Dermis microvascular lymphatic vessel endothelial cell (primary cell): Measurements from ENCODE around the gene POLL. TPM values are rescaled to one million over a fixed set of nuclear protein-coding genes. Genes with fewer than 3 reads are reported as not detected.
"Not testable (repeated sequence)": the region's sequence is repeated elsewhere in the genome, so short reads cannot be mapped to it uniquely, and the experiment has no call there.

Experiments
- DNase-seq, 2 donors: peaks; one replicate each; pipeline versions ENCODE4 v3.0.0 to v3.0.0-alpha.2; 2010; ENCODE audit warnings: low read depth in 2 of 2
- total RNA-seq: library from RNA; depleted of rRNA; stranded (reverse); fragments of >200 nt; gene quantifications from 2 replicates; pipeline ENCODE4 v1.2.1, GENCODE V29; 2014

Gene POLL
- total RNA-seq = 5.6 and 7.5 TPM in 2 replicates

- peak; percentile 89 to 96 for DNase-seq
These were observed at the start of gene POLL, which contains the start of gene DPCD for GRCh38 chr10:101587725-101588653. POLL (minus strand) TSS chr10:101588257; CDS start chr10:101587360, 897 bp downstream. DPCD (plus strand) TSS chr10:101588321; CDS start chr10:101588337, 16 bp downstream.

DNA sequence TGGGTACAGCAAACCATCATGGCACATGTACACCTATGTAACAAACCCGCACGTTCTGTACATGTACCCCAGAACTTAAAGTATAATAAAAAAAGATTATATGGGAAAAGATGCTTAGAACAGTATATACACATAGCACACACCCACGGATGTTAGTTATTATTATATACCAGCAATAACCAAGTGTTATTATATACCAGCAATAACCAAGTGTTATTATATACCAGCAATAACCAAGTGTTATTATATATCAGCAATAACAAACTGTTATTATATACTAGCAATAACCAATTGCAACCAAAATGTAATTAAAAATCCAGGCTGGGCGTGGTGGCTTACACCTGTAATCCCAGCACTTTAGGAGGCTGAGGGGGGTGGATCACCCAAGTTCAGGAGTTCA, 45.5 kb upstream of the POLL start:
- not testable (repeated sequence) for DNase-seq

DNA sequence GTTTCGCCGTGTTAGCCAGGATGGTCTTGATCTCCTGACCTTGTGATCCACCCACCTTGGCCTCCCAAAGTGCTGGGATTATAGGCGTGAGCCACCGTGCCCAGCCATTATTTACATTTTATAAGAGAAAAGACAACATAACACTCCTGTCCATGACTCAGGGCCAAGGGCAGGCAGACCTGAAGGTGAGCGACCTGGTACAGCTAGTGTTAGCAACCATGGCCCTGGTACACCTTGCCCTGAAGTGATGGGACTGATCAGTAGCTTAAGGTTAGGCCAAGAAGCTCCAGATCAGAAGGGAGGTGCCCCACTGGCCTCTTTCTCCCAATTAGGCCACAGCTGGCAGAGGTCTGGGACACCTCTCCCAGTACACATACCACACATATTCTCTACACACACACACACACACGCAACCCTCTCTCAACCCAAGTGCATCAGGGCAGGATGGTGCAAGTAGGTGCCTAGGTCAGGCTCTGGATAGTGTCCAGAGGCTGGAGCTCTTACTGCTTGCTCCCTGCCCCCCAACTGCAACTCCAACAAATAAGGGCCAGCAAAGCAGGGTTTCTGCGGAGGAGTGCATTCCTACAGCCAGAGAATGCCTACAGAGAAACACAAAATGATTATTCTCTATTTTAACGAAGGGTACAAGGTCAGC, 43.9 kb upstream of the POLL start:
- no peak for DNase-seq

- no peak for DNase-seq
These were observed 42.5 kb upstream of the POLL start for GRCh38 chr10:101630633-101630920.

DNA sequence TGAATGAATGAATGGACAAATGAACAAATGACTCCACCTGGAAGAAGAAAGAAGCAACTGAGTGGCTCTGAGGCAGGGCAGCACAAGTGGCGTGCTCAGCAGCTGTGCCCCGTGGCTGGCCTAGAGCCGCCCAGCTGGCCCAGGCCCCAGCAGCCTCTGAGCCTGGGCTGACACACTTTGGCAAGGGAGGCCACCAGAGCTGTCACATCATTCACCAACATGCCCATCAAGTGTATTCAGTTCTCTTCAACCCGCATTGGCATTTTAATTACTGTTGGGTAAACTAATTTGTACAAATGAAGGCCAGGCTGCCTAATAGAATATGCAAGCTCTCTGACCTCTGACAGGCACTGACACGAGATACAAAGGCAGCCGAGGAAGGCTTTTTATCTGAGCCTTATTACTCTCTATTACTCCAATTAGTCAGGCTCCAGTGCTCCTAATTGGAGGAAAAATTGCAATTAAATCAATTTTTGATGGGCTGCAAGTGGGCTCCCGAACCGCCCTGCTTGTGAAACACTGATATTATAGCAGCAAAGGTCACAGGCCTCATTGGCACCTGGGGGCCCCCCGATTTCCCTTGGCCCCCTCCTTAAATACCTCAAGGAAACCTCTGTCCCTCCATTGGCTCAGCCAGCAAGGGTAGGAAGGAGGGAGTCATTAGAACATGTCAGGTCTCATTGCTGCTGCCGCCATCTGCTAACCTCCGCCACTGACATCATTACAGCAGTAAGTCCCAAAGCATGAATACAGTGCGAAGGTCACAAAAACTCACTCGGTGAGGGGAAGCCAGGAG, 42.0 kb upstream of the POLL start:
- no peak for DNase-seq

- DNase-seq = no peak
These were observed 37.9 kb upstream of the POLL start for GRCh38 chr10:101625821-101626412.

DNA sequence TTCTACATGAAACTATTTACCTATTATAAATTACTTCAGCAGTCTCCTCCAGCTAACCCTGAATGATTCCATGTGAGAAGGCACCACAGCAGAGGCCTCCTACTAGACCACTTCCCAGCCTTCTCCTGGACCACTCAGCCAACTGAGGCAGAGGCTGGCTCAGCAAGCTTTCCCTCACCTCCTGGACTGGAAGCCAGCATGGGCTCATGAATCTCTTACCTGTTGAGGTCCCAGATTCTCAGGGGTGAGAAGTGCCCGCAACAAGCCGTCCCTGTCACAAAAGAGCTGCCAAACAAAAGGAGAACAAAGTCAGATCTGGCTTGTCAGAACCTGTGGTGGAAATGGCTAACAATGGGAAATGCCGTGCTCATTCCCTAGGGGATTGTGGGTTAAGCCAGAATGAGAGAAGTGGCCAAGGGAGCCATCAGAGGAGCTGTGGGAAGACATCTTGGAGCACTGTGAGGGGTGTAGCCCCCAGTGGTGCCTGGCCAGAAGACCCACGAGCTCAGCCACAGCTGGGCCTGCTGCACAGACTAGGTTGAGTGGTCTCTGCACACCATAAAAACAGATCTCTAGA, 36.6 kb upstream of the POLL start:
- DNase-seq = no peak

- no peak for DNase-seq
These were observed 35.5 kb upstream of the POLL start for GRCh38 chr10:101623528-101623927.

DNA sequence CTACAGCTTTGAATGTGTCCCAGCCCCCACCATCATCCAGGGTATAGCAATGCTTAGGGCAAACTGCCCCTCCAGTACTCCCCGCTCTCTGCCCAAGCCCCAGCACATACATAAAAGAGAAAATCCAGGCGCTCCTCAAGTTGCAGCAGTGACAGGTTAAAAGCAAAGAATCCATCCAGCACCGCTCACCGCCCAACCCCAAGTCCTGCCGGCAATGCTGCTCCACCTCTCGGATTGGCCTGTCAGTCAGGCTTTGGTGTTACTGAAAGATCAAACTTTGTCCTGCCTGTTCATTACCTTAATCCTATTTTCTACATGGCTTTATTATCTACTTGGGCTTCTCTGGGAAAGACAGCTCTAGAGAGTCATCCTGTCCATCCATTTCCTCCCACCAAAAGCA, 31.9 kb upstream of the POLL start:
- no peak for DNase-seq

DNA sequence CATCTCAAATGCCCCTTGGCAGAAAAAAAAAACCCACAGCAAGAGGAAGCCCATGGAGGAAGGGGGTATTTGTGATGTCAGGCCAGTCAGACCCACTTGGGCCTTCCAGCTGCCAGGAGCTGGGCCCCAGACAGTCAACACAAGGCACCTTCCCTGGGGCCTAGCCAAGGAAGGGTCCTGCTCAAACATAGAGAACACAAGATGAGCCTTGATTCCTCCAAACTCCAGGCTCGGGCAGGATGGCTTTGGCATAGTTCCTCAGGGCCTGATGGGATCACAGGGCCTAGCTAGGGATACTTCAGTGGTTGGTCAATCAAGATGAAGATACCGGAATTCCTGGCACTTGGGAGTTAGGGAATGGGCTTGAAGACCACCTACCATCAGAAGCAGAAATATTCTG, 30.8 kb upstream of the POLL start:
- DNase-seq = no peak

DNA sequence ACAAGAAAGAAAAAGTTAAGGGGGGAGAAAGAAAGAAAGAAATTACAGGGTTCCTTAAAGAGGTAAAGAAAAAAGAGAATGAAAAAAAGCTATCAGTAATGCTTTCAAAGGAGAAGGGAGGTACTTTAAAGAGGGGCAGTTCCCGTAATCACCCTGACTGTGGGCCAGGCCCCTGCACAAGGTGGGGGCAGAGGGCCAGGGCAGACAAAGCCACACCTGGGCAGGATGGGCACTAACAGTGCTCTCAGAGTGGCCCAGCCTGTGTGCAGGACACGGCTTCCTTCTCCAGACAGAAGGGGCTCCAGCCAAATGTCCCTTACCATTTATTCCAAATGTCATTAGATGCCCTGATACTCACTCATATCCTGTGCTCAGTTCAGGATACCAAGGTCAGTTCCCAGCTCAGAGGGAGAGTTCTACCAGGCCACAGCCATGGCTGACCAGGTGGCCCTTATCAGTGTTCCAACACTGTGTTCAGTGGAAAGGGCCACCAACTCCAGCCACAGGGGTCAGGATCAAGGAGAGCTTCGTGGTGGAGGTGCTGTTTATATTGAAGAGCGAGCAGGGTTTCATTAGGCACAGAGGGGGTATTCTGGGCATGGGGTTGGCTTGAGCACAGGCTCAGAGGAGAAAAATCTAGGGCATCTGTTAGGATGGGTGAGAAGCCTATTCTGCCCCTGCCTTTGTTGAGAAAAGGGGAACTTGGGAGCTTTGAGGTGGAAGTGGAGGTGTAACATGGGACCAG, 29.9 kb upstream of the POLL start:
- DNase-seq = no peak

GRCh38 chr10:101617102-101617823, 29.2 kb upstream of the POLL start:
- no peak for DNase-seq

- DNase-seq = no peak
These were observed 28.5 kb upstream of the POLL start for GRCh38 chr10:101616415-101617101.

- DNase-seq = no peak
These were observed 27.6 kb upstream of the POLL start for GRCh38 chr10:101615525-101616116.

GRCh38 chr10:101614663-101615524, 26.8 kb upstream of the POLL start:
- DNase-seq = no peak

- DNase-seq = no peak
These were observed 25.6 kb upstream of the POLL start for GRCh38 chr10:101613646-101614045.

DNA sequence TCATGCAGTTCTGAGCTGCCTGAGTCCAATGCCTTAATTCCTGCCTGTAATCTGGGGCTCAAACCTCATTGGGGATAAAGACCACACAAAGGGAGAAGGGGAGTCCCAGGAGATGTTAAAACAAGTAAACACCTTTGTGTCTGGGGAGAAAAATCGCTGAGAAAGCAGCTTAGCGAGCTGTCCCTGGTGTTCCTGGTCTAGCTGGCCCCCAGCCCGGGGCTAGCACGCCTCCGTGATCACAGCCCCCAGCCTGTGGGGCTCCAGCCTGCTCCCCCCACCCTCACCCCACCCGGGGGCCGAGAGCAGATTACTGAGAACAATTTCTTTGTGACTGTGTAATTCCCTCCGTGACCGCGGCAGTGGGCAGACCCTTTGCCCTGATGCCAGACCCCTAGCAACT, 24.8 kb upstream of the POLL start:
- DNase-seq = no peak

DNA sequence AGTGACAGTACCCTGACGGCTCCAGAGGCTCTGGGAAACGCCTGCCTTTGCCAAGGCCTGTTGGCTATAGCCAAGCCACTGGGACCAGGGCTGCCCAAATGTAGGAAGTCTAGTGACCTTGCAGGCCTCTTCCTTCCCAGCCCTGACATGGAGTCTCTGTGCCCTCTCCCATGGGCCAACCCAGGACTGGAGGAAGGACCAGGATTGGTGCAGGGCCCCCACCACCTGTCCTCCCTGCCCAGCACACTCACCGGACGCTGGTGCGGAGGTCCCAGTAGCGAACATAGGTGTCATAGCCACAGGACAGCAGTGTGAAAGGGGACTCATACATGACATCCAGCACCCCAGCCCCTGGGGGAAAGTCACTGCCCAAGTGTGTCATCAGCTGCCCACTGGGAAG, 24.0 kb upstream of the POLL start:
- DNase-seq = no peak
